Measurements from ENCODE around the gene ATXN7. TPM values are rescaled to one million over a fixed set of nuclear protein-coding genes. Genes with fewer than 3 reads are reported as not detected.
A peak's percentile ranks its signal among the peaks of the same experiment; 100 is the strongest.

ATXN7 gene
- total and polyA plus RNA-seq, 4 donors, result 2.8 to 13.6 (median 5.6) TPM

DNA sequence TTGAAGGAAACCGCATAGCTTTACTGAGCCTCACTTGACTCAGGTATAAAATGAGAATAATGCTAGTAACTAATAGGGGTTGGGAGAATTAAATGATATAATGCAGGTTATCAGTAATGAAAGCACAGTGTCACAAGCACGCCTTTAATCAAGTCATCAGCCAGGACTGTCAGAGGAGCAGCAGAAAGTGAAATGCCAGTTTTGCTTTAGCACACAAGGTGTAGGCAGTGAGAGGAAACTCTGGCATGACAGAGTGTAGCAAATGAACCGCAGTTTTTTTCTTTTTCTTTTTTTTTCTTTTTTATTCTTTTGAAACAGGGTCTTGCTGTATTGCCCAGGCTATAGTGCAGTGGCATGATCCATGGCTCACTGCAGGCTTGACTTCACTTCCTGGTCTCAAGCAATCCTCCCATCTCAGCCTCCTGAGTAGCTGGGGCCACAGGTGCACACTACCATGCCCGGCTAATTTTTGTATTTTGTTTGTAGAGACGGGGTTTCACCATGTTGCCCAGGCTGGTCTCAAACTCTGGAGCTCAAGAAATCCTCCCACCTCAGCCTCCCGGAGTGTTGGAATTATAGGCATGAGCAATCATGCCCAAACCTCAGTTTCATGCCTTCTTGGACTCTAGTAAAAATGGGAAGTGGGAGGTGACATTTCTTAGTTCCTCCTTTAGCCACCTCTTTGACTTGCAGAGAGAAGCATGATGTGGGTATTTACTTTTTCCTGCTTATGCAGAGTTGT is 58.2 kb downstream of the ATXN7 start:
- WGBS, result 90% methylated on average over 6 of the region's 6 CpGs

DNA sequence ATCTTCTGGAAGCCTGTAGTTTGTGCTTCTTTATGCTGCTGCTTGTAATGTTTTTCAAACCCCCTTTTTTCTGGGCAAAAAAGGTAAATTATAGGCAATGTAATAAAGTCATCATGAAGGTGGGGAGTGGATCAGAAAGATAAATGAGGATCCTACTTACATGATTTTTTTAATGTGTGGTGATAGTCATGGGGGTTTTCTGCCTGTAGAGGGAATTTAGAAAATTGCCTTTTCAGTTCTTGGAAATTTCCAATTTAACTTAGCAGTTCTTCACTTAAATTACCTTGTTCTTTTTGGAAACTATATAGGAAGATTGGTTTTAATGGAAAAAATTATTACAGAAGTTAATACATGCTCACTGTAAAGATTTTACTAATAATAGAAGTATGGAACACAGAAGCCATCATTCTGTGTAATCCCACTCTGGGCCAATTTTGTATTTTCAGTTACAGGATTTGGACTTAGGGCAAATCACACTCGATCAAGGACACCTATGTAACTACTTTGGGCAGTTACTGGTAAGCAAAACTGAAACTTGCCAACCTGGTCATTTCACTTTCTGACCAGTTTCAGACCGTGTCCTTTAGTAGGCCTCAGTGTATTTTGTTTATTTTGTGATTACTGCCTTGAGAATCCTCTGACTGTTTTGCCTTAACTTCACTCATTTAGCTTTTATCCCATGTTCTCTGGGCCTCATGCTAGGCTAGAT is 59.0 kb downstream of the ATXN7 start:
- Histone ChIP-seq H3K4me3 (ENCODE audit: low read depth in 1 of 3, low read length in 3 of 3) (no peak overlapping the region), H3K36me3 (ENCODE audit: control insufficient read depth in 4 of 4, insufficient read depth in 3 of 4, low read depth in 1 of 4, low read length in 3 of 4) (peaks cover 3 to 8% (median 5%) of the 10 kb centered on the region in 4 donors), H3K9ac (ENCODE audit: low read depth in 1 of 2, low read length in 2 of 2) (peak overlapping the region in 1 of 2 donors; percentile 37), H3K27me3 (ENCODE audit: control insufficient read depth in 4 of 4, insufficient read depth in 4 of 4, low read length in 3 of 4) (no peaks in the 10 kb centered on the region), H3K9me3 (ENCODE audit: control insufficient read depth in 4 of 4, low read length in 3 of 4) (no peaks in the 10 kb centered on the region), H3K4me1 (ENCODE audit: control insufficient read depth in 4 of 4, insufficient read depth in 4 of 4, low read length in 3 of 4) (peaks cover 0 to 23% (median 19%) of the 10 kb centered on the region in 4 donors), H3K27ac (ENCODE audit: low read depth in 1 of 2, low read length in 2 of 2) (peak overlapping the region; percentile 75 to 90)
- no peak for DNase-seq (ENCODE audit: low spot score)
- TF ChIP-seq, protein P1, sequence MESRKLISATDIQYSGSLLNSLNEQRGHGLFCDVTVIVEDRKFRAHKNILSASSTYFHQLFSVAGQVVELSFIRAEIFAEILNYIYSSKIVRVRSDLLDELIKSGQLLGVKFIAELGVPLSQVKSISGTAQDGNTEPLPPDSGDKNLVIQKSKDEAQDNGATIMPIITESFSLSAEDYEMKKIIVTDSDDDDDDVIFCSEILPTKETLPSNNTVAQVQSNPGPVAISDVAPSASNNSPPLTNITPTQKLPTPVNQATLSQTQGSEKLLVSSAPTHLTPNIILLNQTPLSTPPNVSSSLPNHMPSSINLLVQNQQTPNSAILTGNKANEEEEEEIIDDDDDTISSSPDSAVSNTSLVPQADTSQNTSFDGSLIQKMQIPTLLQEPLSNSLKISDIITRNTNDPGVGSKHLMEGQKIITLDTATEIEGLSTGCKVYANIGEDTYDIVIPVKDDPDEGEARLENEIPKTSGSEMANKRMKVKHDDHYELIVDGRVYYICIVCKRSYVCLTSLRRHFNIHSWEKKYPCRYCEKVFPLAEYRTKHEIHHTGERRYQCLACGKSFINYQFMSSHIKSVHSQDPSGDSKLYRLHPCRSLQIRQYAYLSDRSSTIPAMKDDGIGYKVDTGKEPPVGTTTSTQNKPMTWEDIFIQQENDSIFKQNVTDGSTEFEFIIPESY (IDR thresholded peaks at IDR 0.05), result peak; percentile 57
- peak; percentile 80 to 86 for TF ChIP-seq HNF4A (conservative IDR thresholded peaks at IDR 0.05)
- TF ChIP-seq, protein P2, sequence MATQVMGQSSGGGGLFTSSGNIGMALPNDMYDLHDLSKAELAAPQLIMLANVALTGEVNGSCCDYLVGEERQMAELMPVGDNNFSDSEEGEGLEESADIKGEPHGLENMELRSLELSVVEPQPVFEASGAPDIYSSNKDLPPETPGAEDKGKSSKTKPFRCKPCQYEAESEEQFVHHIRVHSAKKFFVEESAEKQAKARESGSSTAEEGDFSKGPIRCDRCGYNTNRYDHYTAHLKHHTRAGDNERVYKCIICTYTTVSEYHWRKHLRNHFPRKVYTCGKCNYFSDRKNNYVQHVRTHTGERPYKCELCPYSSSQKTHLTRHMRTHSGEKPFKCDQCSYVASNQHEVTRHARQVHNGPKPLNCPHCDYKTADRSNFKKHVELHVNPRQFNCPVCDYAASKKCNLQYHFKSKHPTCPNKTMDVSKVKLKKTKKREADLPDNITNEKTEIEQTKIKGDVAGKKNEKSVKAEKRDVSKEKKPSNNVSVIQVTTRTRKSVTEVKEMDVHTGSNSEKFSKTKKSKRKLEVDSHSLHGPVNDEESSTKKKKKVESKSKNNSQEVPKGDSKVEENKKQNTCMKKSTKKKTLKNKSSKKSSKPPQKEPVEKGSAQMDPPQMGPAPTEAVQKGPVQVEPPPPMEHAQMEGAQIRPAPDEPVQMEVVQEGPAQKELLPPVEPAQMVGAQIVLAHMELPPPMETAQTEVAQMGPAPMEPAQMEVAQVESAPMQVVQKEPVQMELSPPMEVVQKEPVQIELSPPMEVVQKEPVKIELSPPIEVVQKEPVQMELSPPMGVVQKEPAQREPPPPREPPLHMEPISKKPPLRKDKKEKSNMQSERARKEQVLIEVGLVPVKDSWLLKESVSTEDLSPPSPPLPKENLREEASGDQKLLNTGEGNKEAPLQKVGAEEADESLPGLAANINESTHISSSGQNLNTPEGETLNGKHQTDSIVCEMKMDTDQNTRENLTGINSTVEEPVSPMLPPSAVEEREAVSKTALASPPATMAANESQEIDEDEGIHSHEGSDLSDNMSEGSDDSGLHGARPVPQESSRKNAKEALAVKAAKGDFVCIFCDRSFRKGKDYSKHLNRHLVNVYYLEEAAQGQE (IDR thresholded peaks at IDR 0.05), result peak; percentile 23
- TF ChIP-seq FOXA1 (IDR thresholded peaks at IDR 0.05), result no peak
- TF ChIP-seq YY1 (IDR thresholded peaks at IDR 0.05), result peak; percentile 38
- TF ChIP-seq, protein P3, sequence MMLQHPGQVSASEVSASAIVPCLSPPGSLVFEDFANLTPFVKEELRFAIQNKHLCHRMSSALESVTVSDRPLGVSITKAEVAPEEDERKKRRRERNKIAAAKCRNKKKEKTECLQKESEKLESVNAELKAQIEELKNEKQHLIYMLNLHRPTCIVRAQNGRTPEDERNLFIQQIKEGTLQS (IDR thresholded peaks at IDR 0.05), result no peak
- no peak for TF ChIP-seq JUND (IDR thresholded peaks at IDR 0.05)
- peak in 1 of 2 donors; percentile 46 for TF ChIP-seq RXRA (IDR thresholded peaks at IDR 0.05)
- TF ChIP-seq SP1 (IDR thresholded peaks at IDR 0.05), result peak; percentile 51
- 29% methylated on average over 2 of the region's 2 CpGs for WGBS

More for the DNA sequence above, 58.2 kb downstream of the ATXN7 start:
- Histone ChIP-seq H3K27ac (ENCODE audit: low read depth in 1 of 2, low read length in 2 of 2) (peak overlapping the region in 1 of 2 donors; percentile 90), H3K4me3 (ENCODE audit: low read depth in 1 of 3, low read length in 3 of 3) (no peak overlapping the region), H3K27me3 (ENCODE audit: control insufficient read depth in 4 of 4, insufficient read depth in 4 of 4, low read length in 3 of 4) (no peaks in the 10 kb centered on the region), H3K36me3 (ENCODE audit: control insufficient read depth in 4 of 4, insufficient read depth in 3 of 4, low read depth in 1 of 4, low read length in 3 of 4) (peaks cover 3 to 11% (median 7%) of the 10 kb centered on the region in 4 donors), H3K9ac (ENCODE audit: low read depth in 1 of 2, low read length in 2 of 2) (no peak overlapping the region), H3K4me1 (ENCODE audit: control insufficient read depth in 4 of 4, insufficient read depth in 4 of 4, low read length in 3 of 4) (peaks cover 0 to 23% (median 19%) of the 10 kb centered on the region in 4 donors), H3K9me3 (ENCODE audit: control insufficient read depth in 4 of 4, low read length in 3 of 4) (no peaks in the 10 kb centered on the region)
- TF ChIP-seq, protein P2 (IDR thresholded peaks at IDR 0.05), result no peak
- TF ChIP-seq, protein P4, sequence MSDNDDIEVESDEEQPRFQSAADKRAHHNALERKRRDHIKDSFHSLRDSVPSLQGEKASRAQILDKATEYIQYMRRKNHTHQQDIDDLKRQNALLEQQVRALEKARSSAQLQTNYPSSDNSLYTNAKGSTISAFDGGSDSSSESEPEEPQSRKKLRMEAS (IDR thresholded peaks at IDR 0.05), result no peak
- TF ChIP-seq JUND (IDR thresholded peaks at IDR 0.05) (no peak), NR2F2 (IDR thresholded peaks at IDR 0.05) (no peak)
- no peak for DNase-seq (ENCODE audit: low spot score)

Data from liver (tissue), 9 donors.